HG03139 (cell line): Measurements from ENCODE around the gene NACC2.

Experiments used
- ATAC-seq: cut with Tn5 transposase; IDR thresholded peaks from one replicate; pipeline ENCODE4 v1.9.1; 2021; ENCODE audit not compliant: unreplicated experiment

Gene NACC2

GRCh38 chr9:136059321-136059791 is 35.7 kb downstream of the NACC2 start:
- ATAC-seq, result no peak

- no peak for ATAC-seq
Observed at GRCh38 chr9:136058801-136059302, 36.2 kb downstream of the NACC2 start.

GRCh38 chr9:136058084-136058483 is 37.0 kb downstream of the NACC2 start:
- ATAC-seq, result no peak

GRCh38 chr9:136057236-136058081 is 37.6 kb downstream of the NACC2 start:
- ATAC-seq, result no peak

- no peak for ATAC-seq
Observed at GRCh38 chr9:136056546-136057235, 38.4 kb downstream of the NACC2 start.

DNA sequence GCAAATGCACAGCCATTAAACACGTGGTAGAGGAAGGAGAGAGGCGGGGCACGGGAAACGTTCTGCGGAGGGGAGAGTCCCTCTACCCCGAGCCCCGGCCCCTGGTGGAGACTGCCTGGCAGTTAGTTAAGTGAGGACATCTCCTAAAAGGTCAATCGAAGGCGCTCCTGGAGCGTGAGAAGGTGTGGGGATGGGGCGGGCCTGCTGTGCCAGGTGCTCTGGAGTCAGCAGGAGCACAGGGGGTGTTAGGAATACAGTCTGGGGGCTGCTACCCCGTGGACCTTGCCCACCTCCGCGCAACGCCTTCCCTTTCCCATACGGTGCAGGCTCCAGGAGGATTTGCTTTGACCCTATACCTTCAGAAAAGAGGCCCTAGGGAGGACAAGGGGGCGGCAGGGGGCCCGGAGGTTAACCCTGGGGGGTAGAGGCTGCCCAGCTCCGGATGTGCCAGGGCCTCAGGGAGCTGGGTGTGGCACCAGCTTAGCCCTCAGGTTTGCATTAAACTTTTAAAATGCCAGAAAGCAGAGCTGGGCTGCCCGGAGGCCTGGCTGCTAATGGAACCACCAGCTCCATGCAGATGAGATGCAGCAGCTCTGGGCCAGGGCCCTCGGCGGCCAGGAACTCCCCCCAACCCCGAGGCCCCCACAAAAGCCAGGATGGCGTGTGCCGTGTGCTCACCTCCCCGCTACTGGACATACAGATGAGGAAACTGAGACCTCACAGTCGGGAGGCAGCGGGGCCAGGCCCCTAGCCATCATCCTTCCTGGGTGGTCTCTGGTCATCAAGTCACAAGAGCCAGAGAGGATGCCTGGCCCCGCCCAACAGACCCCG is 39.2 kb downstream of the NACC2 start:
- no peak for ATAC-seq

DNA sequence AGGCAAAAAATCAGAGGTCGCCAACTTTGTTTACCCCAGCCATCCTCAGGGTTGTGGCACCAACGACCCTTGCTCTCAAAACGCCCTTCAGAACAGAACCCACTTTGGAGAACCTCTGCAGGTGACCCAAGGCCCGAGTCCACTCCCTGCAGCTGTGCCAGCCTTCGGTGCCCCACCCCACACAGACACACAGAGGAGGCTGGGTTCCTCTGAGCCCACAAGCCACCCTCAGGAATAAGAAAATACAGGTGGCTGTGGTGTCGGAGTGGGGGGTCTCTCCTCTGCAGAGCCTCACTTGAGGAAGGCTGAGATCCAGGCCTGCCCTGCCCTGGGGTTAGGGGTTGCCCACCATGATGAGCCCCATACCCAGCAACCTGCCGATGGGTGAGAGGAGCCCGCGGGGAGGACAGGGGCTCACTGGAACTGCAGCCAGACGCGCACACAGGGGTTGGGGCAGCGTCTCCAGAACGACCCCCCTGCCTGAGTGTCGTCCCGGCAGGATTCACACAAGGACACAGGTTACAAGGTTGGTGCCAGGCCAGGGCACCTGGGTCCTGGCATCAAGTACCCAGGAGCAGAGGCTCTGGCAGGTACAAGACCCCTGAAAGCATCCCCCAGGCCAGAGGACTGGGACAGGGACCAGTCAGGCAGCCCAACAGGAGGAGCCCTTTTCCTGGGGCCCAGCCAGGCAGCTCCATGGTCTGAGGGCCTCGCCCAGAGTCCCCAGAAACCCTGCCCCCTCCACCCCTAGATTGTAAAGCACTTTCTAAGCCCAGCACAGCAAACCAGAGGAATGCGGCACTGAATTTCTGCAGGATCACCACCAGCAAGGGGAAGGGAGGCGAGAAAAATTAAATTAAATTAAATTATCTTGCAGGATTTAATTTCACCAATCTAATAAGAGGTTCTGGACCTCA is 40.0 kb downstream of the NACC2 start:
- no peak for ATAC-seq

DNA sequence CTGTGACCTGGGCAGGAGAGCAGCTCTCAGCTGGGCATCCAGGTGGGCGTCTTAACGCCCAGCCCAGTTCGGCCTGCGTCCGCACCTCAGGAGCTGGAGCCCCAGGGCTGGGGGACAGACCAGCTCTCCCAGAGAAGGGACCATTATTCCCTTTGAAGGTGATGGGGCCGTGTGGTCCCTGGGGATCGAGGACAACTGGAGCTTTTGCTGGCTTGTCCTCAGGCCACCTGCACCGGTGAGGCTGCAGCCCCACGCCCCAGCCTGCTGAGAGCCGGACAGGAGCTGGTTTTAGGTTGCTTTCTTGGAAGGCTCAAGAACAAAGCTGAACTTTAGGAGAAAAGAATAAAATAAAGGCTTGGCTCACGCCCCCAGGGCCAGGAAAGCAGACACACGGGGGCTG is 40.9 kb downstream of the NACC2 start:
- no peak for ATAC-seq

- no peak for ATAC-seq
Observed at GRCh38 chr9:136053757-136054142, 41.3 kb downstream of the NACC2 start.

DNA sequence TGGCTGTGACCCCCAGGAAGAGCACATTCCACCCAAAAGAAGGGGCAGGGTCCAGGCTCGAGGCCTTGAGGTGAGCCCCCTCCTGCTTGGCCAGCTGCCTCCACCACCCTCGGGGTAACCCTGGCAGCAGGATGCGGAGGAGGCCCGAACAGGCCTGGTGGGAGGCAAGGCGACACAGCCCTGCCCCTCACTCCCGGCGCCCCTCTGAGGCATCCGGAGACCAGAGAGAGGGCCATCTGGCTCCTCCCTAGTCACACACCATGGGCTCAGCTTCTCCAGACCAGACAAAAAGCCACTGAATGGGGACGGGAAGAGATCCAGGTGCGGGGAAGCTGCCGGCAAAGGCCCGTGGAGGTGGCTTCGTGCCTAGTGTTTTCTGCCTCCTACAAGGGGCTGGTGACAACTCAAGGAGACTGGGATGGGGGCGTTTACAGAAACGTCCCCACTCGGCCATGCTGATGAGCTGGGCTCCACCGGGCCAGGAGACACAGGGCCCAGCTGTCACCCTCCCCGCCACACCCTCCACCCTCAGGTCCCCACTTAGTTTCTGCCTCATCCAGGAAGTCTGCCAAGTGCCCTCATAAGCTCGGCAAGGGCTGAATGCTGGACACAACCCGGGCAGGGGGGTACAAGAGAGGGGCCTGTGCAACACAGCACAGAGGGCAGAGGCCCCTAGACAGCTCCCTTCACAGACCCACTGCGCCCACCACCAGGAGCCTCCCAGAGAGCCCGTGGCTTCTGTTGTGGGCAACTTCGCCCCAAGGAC is 41.9 kb downstream of the NACC2 start:
- ATAC-seq, result no peak

DNA sequence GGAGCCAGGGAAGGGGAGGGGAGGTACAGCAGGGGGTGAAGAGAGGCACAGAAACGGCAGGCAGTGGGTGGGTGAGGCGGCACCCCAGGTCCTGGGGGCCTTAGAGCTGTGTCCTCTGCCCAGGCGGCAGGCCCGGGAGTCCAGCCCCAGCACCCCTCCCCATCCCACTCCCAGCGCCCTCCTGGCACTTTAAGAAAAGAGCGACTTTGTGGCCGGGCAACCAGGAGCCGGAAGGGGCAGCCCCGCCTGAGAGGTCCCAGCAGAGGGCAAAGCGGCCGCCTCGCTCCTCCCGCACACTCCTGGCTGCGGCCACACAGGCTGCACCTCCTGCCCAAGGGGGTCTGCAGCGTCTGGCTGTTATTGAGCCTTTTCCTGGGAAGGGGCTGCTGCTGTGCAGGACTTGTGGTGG is 42.6 kb downstream of the NACC2 start:
- no peak for ATAC-seq

GRCh38 chr9:136051837-136052471 is 43.1 kb downstream of the NACC2 start:
- no peak for ATAC-seq

DNA sequence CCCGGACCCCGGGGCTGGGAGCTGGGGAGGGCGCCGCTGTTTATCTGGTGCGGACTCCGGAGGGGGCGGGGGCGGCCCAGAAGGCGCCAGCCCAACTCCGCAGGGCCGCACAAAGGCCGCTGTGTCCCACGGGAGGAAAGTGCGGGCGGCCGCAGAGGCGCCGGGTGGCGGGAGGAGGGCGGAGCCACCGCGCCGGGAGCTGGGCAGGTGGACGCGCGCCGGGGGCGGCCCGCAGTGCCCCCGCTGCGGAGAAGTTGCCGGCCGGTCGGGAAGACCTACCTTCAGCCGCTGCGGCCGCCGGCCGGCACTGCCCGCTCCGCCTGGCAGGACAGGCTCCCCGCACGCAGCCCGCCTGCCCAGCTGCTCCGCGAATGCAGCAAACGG is 43.6 kb downstream of the NACC2 start:
- ATAC-seq, result no peak

GRCh38 chr9:136050701-136051452 is 44.2 kb downstream of the NACC2 start:
- ATAC-seq, result no peak

DNA sequence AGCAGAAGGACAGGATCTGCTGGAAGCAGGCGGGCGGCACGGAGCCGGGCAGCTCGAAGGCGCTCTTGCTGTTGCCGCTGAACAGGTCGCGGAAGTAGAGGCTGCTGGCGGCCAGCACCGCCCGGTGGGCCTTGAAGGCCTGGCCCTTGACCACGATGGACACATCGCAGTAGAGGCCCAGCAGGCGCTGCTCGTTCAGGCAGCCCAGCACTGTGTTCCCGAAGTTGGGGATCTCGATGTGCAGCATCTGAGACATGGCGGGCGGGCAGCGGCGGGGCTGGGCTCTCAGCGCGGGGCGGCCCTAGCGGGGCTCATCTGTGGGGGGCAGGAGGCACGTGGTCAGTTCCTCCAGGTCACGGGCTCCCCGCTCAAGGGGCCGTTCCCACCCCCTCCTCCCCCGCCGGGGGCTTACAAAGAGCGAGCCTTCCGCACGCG is 44.8 kb downstream of the NACC2 start:
- ATAC-seq, result no peak

DNA sequence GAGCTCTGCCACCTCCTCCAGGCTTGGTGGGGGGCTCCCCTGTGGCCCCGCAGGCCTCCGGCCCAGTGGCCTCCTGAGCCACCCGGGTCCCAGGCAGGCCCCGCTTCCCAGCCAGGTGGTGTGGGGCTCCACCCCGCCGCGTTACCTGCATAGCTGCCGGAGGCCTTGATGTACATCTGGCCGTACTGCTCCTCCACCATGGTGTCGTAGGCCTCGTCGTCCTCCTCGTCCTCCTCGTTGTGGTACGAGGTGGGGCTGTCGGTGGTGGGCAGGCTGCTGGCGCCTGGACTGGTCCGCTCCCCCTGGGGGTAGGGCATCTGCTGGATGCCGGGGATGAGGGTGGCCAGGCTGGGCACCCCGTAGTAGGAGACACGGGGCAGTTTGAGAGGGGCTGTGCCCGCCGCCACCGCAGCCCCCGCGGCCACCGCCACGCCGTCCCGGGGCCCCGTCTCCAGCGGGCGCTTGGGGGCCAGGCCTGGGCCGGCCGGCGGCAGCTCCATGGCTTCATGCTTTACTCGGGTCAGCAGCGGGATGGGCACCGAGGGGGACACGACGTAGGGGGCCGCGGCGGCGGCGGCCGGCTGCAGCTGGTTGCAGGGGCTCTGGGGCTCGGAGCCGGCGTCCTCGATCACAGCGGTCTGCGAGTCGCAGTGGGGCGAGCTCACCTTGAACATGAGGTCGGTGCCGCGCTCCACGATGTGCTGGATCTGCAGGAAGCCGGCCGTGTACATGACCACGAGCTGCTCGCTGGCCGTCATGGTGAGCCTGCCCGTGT is 45.4 kb downstream of the NACC2 start:
- ATAC-seq, result no peak
